Endothelial cell of umbilical vein (primary cell): ENCODE measurements around the gene RO60. TPM values are rescaled to one million over a fixed set of nuclear protein-coding genes. Genes with fewer than 3 reads are reported as not detected.

Experiments
- BruUV-seq: library from RNA; stranded (reverse); fragments of 400-500 nt; replicated peaks from 2 replicates; lab custom pipeline; 2021; lab: Mats Ljungman, UMichigan
- CTCF ChIA-PET: fragments of 300-600, 350-600 bp; sonication (Branson Sonifier 250); formaldehyde crosslinking; loops from one replicate; lab custom pipeline; 2021; ENCODE audit warnings: antibody characterized with exemption, inconsistent platforms; lab: Charles Lee
- POLR2A ChIA-PET: fragments of 300-600, 350-600 bp; sonication (Branson Sonifier 250); formaldehyde crosslinking; loops from one replicate; lab custom pipeline; 2021; ENCODE audit warnings: antibody characterized with exemption, inconsistent platforms; lab: Charles Lee
- DNase-seq: peaks from one replicate; pipeline ENCODE4 v3.0.0-alpha.2; 2011; ENCODE audit warnings: low read depth, low spot score
- FAIRE-seq: peaks from 2 replicates; lab custom pipeline; 2011; peaks lifted over from hg19 to GRCh38; lab: Jason Lieb, UNC
- H2AFZ ChIP-seq: 2 replicates; pipeline ENCODE4 v1.6.0; 2012; ENCODE audit warnings: low read depth, low read length, control low read depth, inconsistent platforms
- H3K27ac ChIP-seq: 2 replicates; pipeline ENCODE4 v1.5.1; 2011; ENCODE audit warnings: low read depth, mild to moderate bottlenecking, control low read depth, low read length, moderate library complexity; ENCODE audit not compliant: insufficient read depth
- H3K27me3 ChIP-seq, 2 experiments: 2 replicates each; pipeline versions ENCODE4 v1.6.0 to v1.6.1; 2011; ENCODE audit warnings: low read length in 2 of 2, mixed read lengths in 1 of 2; ENCODE audit not compliant: control insufficient read depth in 2 of 2, insufficient read depth in 2 of 2
- H3K36me3 ChIP-seq, 2 experiments: 2 replicates in 1 of 2; 3 replicates in 1 of 2; pipeline ENCODE4 v1.5.1; 2011; ENCODE audit warnings: low read length in 2 of 2, mild to moderate bottlenecking in 1 of 2, moderate library complexity in 1 of 2; ENCODE audit not compliant: control insufficient read depth in 2 of 2, insufficient read depth in 2 of 2; ENCODE audit errors: extremely low read depth in 1 of 2
- H3K4me1 ChIP-seq: 3 replicates; pipeline ENCODE4 v1.5.1; 2011; ENCODE audit warnings: mild to moderate bottlenecking, low read length; ENCODE audit not compliant: control insufficient read depth, insufficient read depth; ENCODE audit errors: extremely low read depth
- H3K4me2 ChIP-seq: 2 replicates; pipeline ENCODE4 v1.6.1; 2011; ENCODE audit warnings: low read length, control low read depth, mixed read lengths; ENCODE audit not compliant: insufficient read depth
- H3K4me3 ChIP-seq, 3 experiments: fragments of 200-600 bp in 1 of 3; sonication (generic), shearing (Covaris generic) in 1 of 3; replicated peaks in 1 of 3; 2 replicates each; pipeline ENCODE4 v1.5.1; 2011 to 2016; ENCODE audit warnings: control low read depth in 3 of 3, low read length in 3 of 3, mild to moderate bottlenecking in 2 of 3, inconsistent platforms in 1 of 3, low read depth in 1 of 3, moderate library complexity in 1 of 3; ENCODE audit not compliant: insufficient read depth in 1 of 3
- H3K79me2 ChIP-seq: 2 replicates; pipeline ENCODE4 v1.6.0; 2012; ENCODE audit warnings: low read length, inconsistent platforms; ENCODE audit not compliant: control insufficient read depth, insufficient read depth
- H3K9ac ChIP-seq: replicated peaks from 2 replicates; pipeline ENCODE3; 2011; ENCODE audit warnings: low read length, control low read depth; ENCODE audit not compliant: insufficient read depth; ENCODE audit errors: extremely low read depth
- H3K9me1 ChIP-seq: replicated peaks from 3 replicates; pipeline ENCODE4 v1.6.0; 2011; ENCODE audit warnings: mild to moderate bottlenecking, low read length; ENCODE audit not compliant: control insufficient read depth, insufficient read depth; ENCODE audit errors: extremely low read depth
- H3K9me3 ChIP-seq: replicated peaks from 2 replicates; pipeline ENCODE4 v1.5.1; 2012; ENCODE audit warnings: low read length, inconsistent platforms; ENCODE audit not compliant: control insufficient read depth, insufficient read depth
- H4K20me1 ChIP-seq: replicated peaks from 2 replicates; pipeline ENCODE3; 2011; ENCODE audit warnings: mild to moderate bottlenecking, low read length; ENCODE audit not compliant: control insufficient read depth, insufficient read depth; ENCODE audit errors: extremely low read depth
- CTCF ChIP-seq, 2 donors: IDR thresholded peaks; 1 replicate in 1 of 2; 2 replicates in 1 of 2; pipeline ENCODE4 v1.5.1; 2011; ENCODE audit warnings: low read length in 2 of 2, mild to moderate bottlenecking in 2 of 2, moderate library complexity in 2 of 2, control low read depth in 1 of 2, inconsistent platforms in 1 of 2, low read depth in 1 of 2; ENCODE audit not compliant: insufficient read depth in 1 of 2; ENCODE audit errors: extremely low read depth in 1 of 2
- EZH2 ChIP-seq: IDR thresholded peaks from 2 replicates; pipeline ENCODE4 v1.6.1; 2012; ENCODE audit warnings: borderline replicate concordance, low read depth, mild to moderate bottlenecking, moderate library complexity, low read length, inconsistent platforms; ENCODE audit not compliant: severe bottlenecking
- FOS ChIP-seq: IDR thresholded peaks from 2 replicates; pipeline ENCODE4 v1.6.1; 2011; ENCODE audit warnings: mild to moderate bottlenecking, low read length, moderate library complexity, borderline replicate concordance; ENCODE audit not compliant: insufficient read depth
- GATA2 ChIP-seq: IDR thresholded peaks from 2 replicates; pipeline ENCODE4 v1.7.0; 2011; ENCODE audit warnings: low read depth, mild to moderate bottlenecking, moderate library complexity, mixed read lengths, low read length; ENCODE audit not compliant: insufficient read length, insufficient read depth
- JUN ChIP-seq: IDR thresholded peaks from 2 replicates; pipeline ENCODE4 v1.6.1; 2011; ENCODE audit warnings: borderline replicate concordance, low read depth; ENCODE audit not compliant: insufficient read length, insufficient read depth
- MAX ChIP-seq: IDR thresholded peaks from 2 replicates; pipeline ENCODE4 v1.6.1; 2011; ENCODE audit not compliant: insufficient read depth, insufficient read length
- MYC ChIP-seq: IDR thresholded peaks from one replicate; pipeline ENCODE4 v1.6.1; 2011; ENCODE audit warnings: mild to moderate bottlenecking, low read depth, low read length
- POLR2A ChIP-seq: IDR thresholded peaks from 2 replicates; pipeline ENCODE4 v1.6.1; 2012; ENCODE audit warnings: low read depth, mild to moderate bottlenecking, control low read depth, low read length
- POLR2AphosphoS5 ChIP-seq: IDR thresholded peaks from 2 replicates; pipeline ENCODE4 v1.6.1; 2012; ENCODE audit warnings: low read depth, mild to moderate bottlenecking, control low read depth, low read length, moderate library complexity; ENCODE audit not compliant: insufficient read depth
- dilution Hi-C: fragments of 300-500 bp; cut with MboI; formaldehyde crosslinking; loops from one replicate; pipeline ENCODE4 v1.15.0; 2019; ENCODE audit warnings: low sequenced_read_pairs; ENCODE audit not compliant: extremely low pct_ligation_motif_present
- intact Hi-C: fragments of 100-400 bp; cut with micrococcal nuclease; formaldehyde crosslinking; loops from one replicate; pipeline ENCODE4 v1.10.0; 2022
- polyA plus RNA-seq, 4 experiments: library from polyadenylated mRNA; depleted of rRNA in 3 of 4; stranded (reverse) in 3 of 4; unstranded in 1 of 4; fragments of >200 nt; gene quantifications; 2 replicates each; pipeline versions ENCODE4 v1.2.1 to v1.2.3, GENCODE V29; 2011 to 2012; ENCODE audit warnings: missing spikeins in 1 of 4
- total RNA-seq: library from RNA; stranded (reverse); gene quantifications from 2 replicates; pipeline ENCODE4 v1.2.3, GENCODE V29; 2021

The RO60 gene
- total and polyA plus RNA-seq, 2 donors (not counting 3 experiments of a cell fraction or from before 2014, with no cell fraction given), result 11.1 to 60.3 TPM

GRCh38 chr1:193102662-193103061 lies 43.2 kb downstream of the RO60 start:
- Histone ChIP-seq H3K4me3 (no peak overlapping the region), H3K9me3 (no peaks in the 10 kb centered on the region), H3K36me3 (peaks cover 6 to 10% of the 10 kb centered on the region in 2 experiments), H3K79me2 (peaks cover 22% of the 10 kb centered on the region), H3K9ac (no peak overlapping the region), H2AFZ (no peak overlapping the region), H4K20me1 (no peaks in the 10 kb centered on the region), H3K4me2 (no peak overlapping the region), H3K4me1 (peaks cover 15% of the 10 kb centered on the region), H3K9me1 (no peaks in the 10 kb centered on the region), H3K27me3 (no peaks in the 10 kb centered on the region), H3K27ac (no peak overlapping the region)
- no TSS peak for BruUV-seq
- intact Hi-C loops (no loop called here), dilution Hi-C loops (no loop called here)
- POLR2A ChIA-PET, result no interaction called here
- TF ChIP-seq GATA2, result no peak
- TF ChIP-seq EZH2, result no peak
- no peak for TF ChIP-seq POLR2AphosphoS5
- no peak for TF ChIP-seq MYC
- no peak for TF ChIP-seq FOS
- no peak for TF ChIP-seq CTCF (IDR thresholded peaks at IDR 0.05; ENCODE audit: extremely low read depth in 1 of 2, insufficient read depth in 1 of 2, low read depth in 1 of 2, low read length in 2 of 2)
- TF ChIP-seq JUN, result no peak
- no peak for TF ChIP-seq MAX
- TF ChIP-seq POLR2A, result no peak
- CTCF ChIA-PET, result interaction anchor here (1.5 to 3.5 kb wide), 3 partner anchors 12 to 44 kb away, joined by 5 to 11 read pairs (median 6); partner anchors contain the start of genes CDC73, RO60 and UCHL5
- DNase-seq (no peak), FAIRE-seq (no peak)
